IMR-90 (cell line): ENCODE results near the gene STEAP3. TPM values are rescaled to one million over a fixed set of nuclear protein-coding genes. Genes with fewer than 3 reads are reported as not detected.

Experiments
- ATAC-seq: fragments of 200-7000 bp; cut with Tn5 transposase; 2 replicates; pipeline ENCODE4 v1.9.1; 2020; ENCODE audit warnings: low read depth, mild to moderate bottlenecking, moderate library complexity
- BruUV-seq: library from RNA; stranded (reverse); fragments of 400-500 nt; replicated peaks from 2 replicates; lab custom pipeline; 2021; lab: Mats Ljungman, UMichigan
- CTCF ChIA-PET: fragments of 300-600 bp; formaldehyde crosslinking; extraction: SDS; loops from one replicate; lab custom pipeline; 2021; ENCODE audit warnings: antibody characterized with exemption; lab: Yijun Ruan, JAX
- POLR2A ChIA-PET: fragments of 300-600 bp; sonication (Branson Sonifier 250); formaldehyde crosslinking; loops from one replicate; lab custom pipeline; 2022; ENCODE audit warnings: antibody characterized with exemption; ENCODE audit not compliant: unreplicated experiment; lab: Charles Lee
- DNase-seq: peaks from one replicate; pipeline ENCODE4 v3.0.0; 2013
- H2AFZ ChIP-seq: replicated peaks from 2 replicates; pipeline ENCODE3; 2013; ENCODE audit warnings: low read length, mild to moderate bottlenecking; ENCODE audit not compliant: poor library complexity
- H2AK5ac ChIP-seq: 2 replicates; pipeline ENCODE4 v1.6.1; 2013; ENCODE audit warnings: low read depth, low read length, inconsistent platforms
- H2AK9ac ChIP-seq: replicated peaks from 2 replicates; pipeline ENCODE3; 2013; ENCODE audit warnings: mild to moderate bottlenecking, low read depth, low read length, moderate library complexity; ENCODE audit not compliant: poor library complexity
- H2BK120ac ChIP-seq: 2 replicates; pipeline ENCODE4 v1.6.1; 2013; ENCODE audit warnings: low read depth, low read length, inconsistent platforms
- H2BK15ac ChIP-seq: 3 replicates; pipeline ENCODE4 v1.6.1; 2013; ENCODE audit warnings: low read depth, low read length, inconsistent platforms
- H2BK20ac ChIP-seq: 2 replicates; pipeline ENCODE4 v1.6.1; 2013; ENCODE audit warnings: low read depth, mild to moderate bottlenecking, inconsistent platforms, low read length, moderate library complexity
- H2BK5ac ChIP-seq: 2 replicates; pipeline ENCODE4 v1.6.1; 2013; ENCODE audit warnings: mild to moderate bottlenecking, low read depth, low read length, inconsistent platforms; ENCODE audit not compliant: poor library complexity, severe bottlenecking
- H3K14ac ChIP-seq: replicated peaks from 2 replicates; pipeline ENCODE4 v1.6.1; 2013; ENCODE audit warnings: low read depth, low read length, inconsistent platforms
- H3K18ac ChIP-seq: 2 replicates; pipeline ENCODE4 v1.6.1; 2013; ENCODE audit warnings: low read depth, low read length, control low read depth
- H3K23ac ChIP-seq: 2 replicates; pipeline ENCODE4 v1.6.1; 2013; ENCODE audit warnings: low read depth, low read length, inconsistent platforms
- H3K27ac ChIP-seq: 2 replicates; pipeline ENCODE4 v1.5.1; 2013; ENCODE audit warnings: mild to moderate bottlenecking, control low read depth, low read length; ENCODE audit not compliant: insufficient read depth
- H3K27me3 ChIP-seq: 2 replicates; pipeline ENCODE4 v1.6.1; 2013; ENCODE audit warnings: low read length; ENCODE audit not compliant: control insufficient read depth, insufficient read depth
- H3K36me3 ChIP-seq: 2 replicates; pipeline ENCODE4 v1.6.1; 2013; ENCODE audit warnings: low read length, mixed read lengths; ENCODE audit not compliant: control insufficient read depth, insufficient read depth
- H3K4ac ChIP-seq: 2 replicates; pipeline ENCODE4 v1.6.1; 2013; ENCODE audit warnings: low read depth, low read length, inconsistent platforms
- H3K4me1 ChIP-seq: 2 replicates; pipeline ENCODE4 v1.6.1; 2013; ENCODE audit warnings: low read length, mixed read lengths; ENCODE audit not compliant: control insufficient read depth, insufficient read depth
- H3K4me2 ChIP-seq: 2 replicates; pipeline ENCODE4 v1.6.1; 2013; ENCODE audit warnings: low read depth, mild to moderate bottlenecking, control low read depth, low read length, moderate library complexity
- H3K4me3 ChIP-seq: 2 replicates; pipeline ENCODE4 v1.5.1; 2013; ENCODE audit warnings: low read depth, mild to moderate bottlenecking, control low read depth, low read length, moderate library complexity; ENCODE audit not compliant: insufficient read depth
- H3K56ac ChIP-seq: 2 replicates; pipeline ENCODE4 v1.6.1; 2013; ENCODE audit warnings: low read length, inconsistent platforms; ENCODE audit not compliant: insufficient read depth; ENCODE audit errors: extremely low read depth
- H3K79me1 ChIP-seq, 2 experiments: 2 replicates each; pipeline ENCODE4 v1.6.1; 2013; ENCODE audit warnings: low read length in 2 of 2, inconsistent platforms in 1 of 2, low read depth in 1 of 2
- H3K9ac ChIP-seq: 2 replicates; pipeline ENCODE4 v1.6.1; 2013; ENCODE audit warnings: low read depth, low read length, control low read depth
- H3K9me1 ChIP-seq: 2 replicates; pipeline ENCODE4 v1.6.1; 2013; ENCODE audit warnings: low read length, inconsistent platforms; ENCODE audit not compliant: insufficient read depth
- H3K9me3 ChIP-seq: 2 replicates; pipeline ENCODE4 v1.6.1; 2013; ENCODE audit warnings: low read length; ENCODE audit not compliant: control insufficient read depth, insufficient read depth
- H4K20me1 ChIP-seq: 2 replicates; pipeline ENCODE4 v1.6.1; 2013; ENCODE audit warnings: low read length, inconsistent platforms; ENCODE audit not compliant: insufficient read depth
- H4K5ac ChIP-seq: 2 replicates; pipeline ENCODE4 v1.6.1; 2013; ENCODE audit warnings: mild to moderate bottlenecking, low read depth, low read length, control low read depth
- H4K8ac ChIP-seq, 2 experiments: 2 replicates each; pipeline ENCODE4 v1.6.1; 2013; ENCODE audit warnings: low read depth in 2 of 2, low read length in 2 of 2, control low read depth in 1 of 2, inconsistent platforms in 1 of 2
- H4K91ac ChIP-seq: 2 replicates; pipeline ENCODE4 v1.6.1; 2013; ENCODE audit warnings: low read depth, low read length, inconsistent platforms; ENCODE audit not compliant: insufficient read depth
- CHD1 ChIP-seq: IDR thresholded peaks from 2 replicates; pipeline ENCODE4 v1.6.1; 2012; ENCODE audit warnings: low read depth, low read length, improper control_type of control experiment
- MAZ ChIP-seq: IDR thresholded peaks from 2 replicates; pipeline ENCODE4 v1.6.1; 2012; ENCODE audit warnings: low read depth, mild to moderate bottlenecking, low read length, improper control_type of control experiment, moderate library complexity, borderline replicate concordance
- MXI1 ChIP-seq: IDR thresholded peaks from 2 replicates; pipeline ENCODE4 v1.6.1; 2012; ENCODE audit warnings: low read depth, mild to moderate bottlenecking, low read length, moderate library complexity, borderline replicate concordance
- NFE2L2 ChIP-seq: fragments of 150-350 bp; IDR thresholded peaks from 2 replicates; pipeline ENCODE4 v1.6.1; 2016; ENCODE audit warnings: low read depth, mild to moderate bottlenecking, low read length
- RCOR1 ChIP-seq: IDR thresholded peaks from 2 replicates; pipeline ENCODE4 v1.6.1; 2012; ENCODE audit warnings: mild to moderate bottlenecking, low read length, improper control_type of control experiment; ENCODE audit not compliant: insufficient replicate concordance
- USF2 ChIP-seq: fragments of 150-350 bp; IDR thresholded peaks from 2 replicates; pipeline ENCODE4 v1.6.1; 2017; ENCODE audit warnings: mild to moderate bottlenecking, antibody characterized with exemption, low read length, low read depth
- WGBS, 2 experiments: methylation state at CpG; one replicate each; pipeline versions ENCODE4 v1.1.5 to v1.1.7; 2013; ENCODE audit warnings: missing lambda C conversion rate in 2 of 2; ENCODE audit not compliant: insufficient read length in 1 of 2; ENCODE audit errors: extremely low coverage in 2 of 2; 5-methylcytosine and 5-hydroxymethylcytosine counted together
- dilution Hi-C: fragments of 300-500 bp; cut with HindIII; formaldehyde crosslinking; loops from one replicate; pipeline ENCODE4 v1.14.3; 2018; ENCODE audit warnings: low sequenced_read_pairs; ENCODE audit not compliant: unreplicated experiment
- in situ Hi-C: fragments of 300-500 bp; cut with MboI; formaldehyde crosslinking; loops from 3 replicates; pipeline ENCODE4 v1.14.3; 2019; ENCODE audit warnings: low sequenced_read_pairs, inconsistent platforms, mixed read lengths
- intact Hi-C: fragments of 100-400 bp; cut with micrococcal nuclease; formaldehyde crosslinking; loops from 2 replicates; pipeline ENCODE4 v1.10.0; 2022
- polyA plus RNA-seq, 3 experiments: library from polyadenylated mRNA; depleted of rRNA; stranded (reverse); fragments of >200 nt; gene quantifications; 2 replicates each; pipeline ENCODE4 v1.2.3, GENCODE V29; 2012; ENCODE audit warnings: low replicate concordance in 1 of 3
- total RNA-seq: library from RNA; depleted of rRNA; stranded (reverse); fragments of >200 nt; gene quantifications from 2 replicates; pipeline ENCODE4 v1.2.3, GENCODE V29; 2012

STEAP3 gene
- total and polyA plus RNA-seq, 2 of the 4 experiments (the other 2 are of a cell fraction) = 19.4 to 43.9 TPM

GRCh38 chr2:119195887-119196286, 27.7 kb upstream of the STEAP3 start:
- no peak for ATAC-seq

More at GRCh38 chr2:119195887-119196286, 27.7 kb upstream of the STEAP3 start:
- H3K14ac ChIP-seq = no peak overlapping the region
- H4K5ac ChIP-seq = no peak overlapping the region
- H2BK120ac ChIP-seq = no peak overlapping the region
- 27% methylated on average over 2 of the region's 2 CpGs; no CpG with 5 or more reads in 1 of the 2 experiments for WGBS, 2 experiments
- H2AK9ac ChIP-seq = no peak overlapping the region
- intact Hi-C loops (no loop called here), dilution Hi-C loops (no loop called here), in situ Hi-C loops (no loop called here)
- no peak overlapping the region for H4K91ac ChIP-seq
- no peak overlapping the region for H3K18ac ChIP-seq
- H2BK20ac ChIP-seq = no peak overlapping the region
- no peak overlapping the region for H2AK5ac ChIP-seq
- no peak for DNase-seq
- H3K9ac ChIP-seq = no peak overlapping the region
- H3K79me1 ChIP-seq = no peaks in the 10 kb centered on the region
- H3K23ac ChIP-seq = no peak overlapping the region
- H3K4me3 ChIP-seq = no peak overlapping the region
- no peaks in the 10 kb centered on the region for H3K9me3 ChIP-seq
- CTCF ChIA-PET = no interaction called here
- H4K20me1 ChIP-seq = no peaks in the 10 kb centered on the region
- POLR2A ChIA-PET = no interaction called here
- no peak overlapping the region for H2BK15ac ChIP-seq
- no peak overlapping the region for H3K4ac ChIP-seq
- H2BK5ac ChIP-seq = no peak overlapping the region
- no peaks in the 10 kb centered on the region for H3K9me1 ChIP-seq
- no peak overlapping the region for H2AFZ ChIP-seq
- TF ChIP-seq RCOR1 (no peak), CHD1 (no peak), MAZ (no peak), NFE2L2 (no peak), MXI1 (no peak), USF2 (no peak)
- H4K8ac ChIP-seq = no peak overlapping the region
- no TSS peak for BruUV-seq
- H3K4me1 ChIP-seq = peaks cover 18% of the 10 kb centered on the region
- H3K56ac ChIP-seq = no peak overlapping the region
- peaks cover 14% of the 10 kb centered on the region for H3K27me3 ChIP-seq
- no peak overlapping the region for H3K4me2 ChIP-seq
- H3K36me3 ChIP-seq = no peaks in the 10 kb centered on the region
- H3K27ac ChIP-seq = no peak overlapping the region
